Retinal pigment epithelial cell (primary cell): ENCODE measurements around the gene GRPR.
A peak's percentile ranks its signal among the peaks of the same experiment; 100 is the strongest.
"Not testable (repeated sequence)": the region's sequence is repeated elsewhere in the genome, so short reads cannot be mapped to it uniquely, and the experiment has no call there.

Experiments used
- DNase-seq: peaks from one replicate; pipeline ENCODE4 v3.0.0-alpha.2; 2010; ENCODE audit warnings: low read depth
- H3K4me3 ChIP-seq: 2 replicates; pipeline ENCODE4 v1.5.1; 2011; ENCODE audit warnings: mild to moderate bottlenecking, low read length, control low read depth, moderate library complexity
- TF ChIP-seq, protein P1 (sequence below): conservative IDR thresholded peaks from 2 replicates; pipeline ENCODE4 v1.5.1; 2011; ENCODE audit warnings: low read depth, low read length, control low read depth, inconsistent platforms

The GRPR gene

DNA sequence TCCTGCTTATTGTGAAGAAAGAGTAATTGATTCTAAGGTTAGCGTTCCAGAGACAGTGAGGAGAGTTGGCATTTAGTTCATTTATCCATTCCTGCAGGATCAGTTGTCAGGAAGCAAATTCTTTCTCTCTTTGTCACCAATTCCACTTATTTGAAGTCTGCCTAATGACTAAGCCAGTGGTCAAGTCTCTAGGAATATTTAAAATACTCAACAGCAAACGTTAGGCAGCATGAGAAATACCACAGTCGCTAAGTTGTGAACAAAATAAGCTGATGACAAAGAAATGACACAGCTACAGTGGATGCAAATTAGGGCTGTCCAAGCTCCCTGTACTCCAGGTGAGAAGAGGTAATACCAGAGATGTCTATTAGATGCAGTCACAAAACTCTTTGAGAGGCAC, 37.4 kb downstream of the GRPR start:
- H3K4me3 ChIP-seq: no peak overlapping the region
- TF ChIP-seq, protein P1, sequence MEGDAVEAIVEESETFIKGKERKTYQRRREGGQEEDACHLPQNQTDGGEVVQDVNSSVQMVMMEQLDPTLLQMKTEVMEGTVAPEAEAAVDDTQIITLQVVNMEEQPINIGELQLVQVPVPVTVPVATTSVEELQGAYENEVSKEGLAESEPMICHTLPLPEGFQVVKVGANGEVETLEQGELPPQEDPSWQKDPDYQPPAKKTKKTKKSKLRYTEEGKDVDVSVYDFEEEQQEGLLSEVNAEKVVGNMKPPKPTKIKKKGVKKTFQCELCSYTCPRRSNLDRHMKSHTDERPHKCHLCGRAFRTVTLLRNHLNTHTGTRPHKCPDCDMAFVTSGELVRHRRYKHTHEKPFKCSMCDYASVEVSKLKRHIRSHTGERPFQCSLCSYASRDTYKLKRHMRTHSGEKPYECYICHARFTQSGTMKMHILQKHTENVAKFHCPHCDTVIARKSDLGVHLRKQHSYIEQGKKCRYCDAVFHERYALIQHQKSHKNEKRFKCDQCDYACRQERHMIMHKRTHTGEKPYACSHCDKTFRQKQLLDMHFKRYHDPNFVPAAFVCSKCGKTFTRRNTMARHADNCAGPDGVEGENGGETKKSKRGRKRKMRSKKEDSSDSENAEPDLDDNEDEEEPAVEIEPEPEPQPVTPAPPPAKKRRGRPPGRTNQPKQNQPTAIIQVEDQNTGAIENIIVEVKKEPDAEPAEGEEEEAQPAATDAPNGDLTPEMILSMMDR: no peak
- DNase-seq: peak; percentile 43

- DNase-seq: not testable (repeated sequence)
Observed at GRCh38 chrX:16161173-16161572, 37.8 kb downstream of the GRPR start.

GRCh38 chrX:16162391-16162790, 39.0 kb downstream of the GRPR start:
- TF ChIP-seq, protein P1: no peak
- H3K4me3 ChIP-seq: no peak overlapping the region
- DNase-seq: no peak

More at GRCh38 chrX:16161173-16161572, 37.8 kb downstream of the GRPR start:
- not testable (repeated sequence) for H3K4me3 ChIP-seq

DNA sequence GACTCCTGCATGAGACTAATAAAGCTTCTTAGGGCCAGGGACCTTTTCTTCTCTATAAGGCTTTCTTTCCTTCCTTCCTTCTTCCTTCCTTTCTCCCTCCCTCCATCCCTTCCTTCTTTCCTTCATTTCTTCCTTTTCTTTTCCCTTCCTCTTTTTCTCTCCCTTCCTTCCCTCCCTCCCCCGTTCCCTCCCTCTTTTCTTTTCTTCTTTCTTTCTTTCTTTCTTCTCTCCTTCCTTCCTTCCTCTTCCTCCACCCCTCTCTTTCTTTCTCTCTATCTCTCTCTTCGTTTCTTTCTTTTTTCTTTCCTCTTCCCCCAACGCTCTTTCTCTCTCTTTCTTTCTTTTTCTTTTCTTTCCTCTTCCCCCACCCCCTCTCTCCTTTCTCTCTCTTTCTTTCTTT, 41.4 kb downstream of the GRPR start:
- DNase-seq: no peak
- H3K4me3 ChIP-seq: no peak overlapping the region
- TF ChIP-seq, protein P1: no peak

DNA sequence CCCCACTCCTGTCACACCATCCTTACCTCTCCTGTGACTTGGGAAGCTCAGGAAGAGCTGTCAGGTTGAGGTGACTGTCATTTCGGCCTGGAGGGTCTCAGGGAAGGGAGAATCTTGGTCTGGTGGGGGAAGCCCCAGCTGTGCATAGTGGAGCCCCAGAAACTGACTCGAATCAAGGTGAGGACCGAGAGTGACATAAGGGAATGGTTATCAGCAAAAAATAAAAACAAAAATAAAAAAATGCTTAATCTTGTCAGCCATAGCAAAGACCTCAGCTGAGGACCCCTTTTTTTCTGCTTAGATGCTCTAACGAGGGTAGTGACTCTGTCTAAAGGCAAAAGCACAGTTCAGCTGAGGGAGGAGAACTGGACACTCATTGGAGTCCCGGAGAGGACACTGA, 43.8 kb downstream of the GRPR start, which contains the start of gene MAGEB17:
Gene MAGEB17 (plus strand): TSS at position 301 of the 400 bp plus-strand sequence. CDS start 2,902 bp downstream, outside the sequence.
- H3K4me3 ChIP-seq: no peak within 1 kb of the TSS
- no peak for DNase-seq
- TF ChIP-seq, protein P1: no peak

DNA sequence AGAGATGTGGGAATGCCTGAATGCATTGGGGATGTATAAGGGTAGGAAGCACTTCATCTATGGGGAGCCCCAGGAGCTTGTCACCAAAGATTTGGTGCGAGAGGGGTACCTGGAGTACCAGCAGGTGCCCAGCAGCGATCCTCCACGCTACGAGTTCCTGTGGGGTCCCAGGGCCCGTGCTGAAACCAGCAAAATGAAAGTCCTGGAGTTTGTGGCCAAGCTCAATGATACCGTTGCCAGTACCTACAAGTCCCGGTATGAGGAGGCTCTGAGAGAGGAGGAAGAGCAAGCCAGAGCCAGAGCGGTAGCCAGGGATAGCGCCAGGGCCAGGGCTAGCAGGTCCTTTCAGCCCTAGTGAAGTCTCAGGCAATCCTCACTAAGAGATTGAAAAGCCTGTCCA, 47.7 kb downstream of the GRPR start:
- no peak overlapping the region for H3K4me3 ChIP-seq
- DNase-seq: no peak
- TF ChIP-seq, protein P1: no peak

DNA sequence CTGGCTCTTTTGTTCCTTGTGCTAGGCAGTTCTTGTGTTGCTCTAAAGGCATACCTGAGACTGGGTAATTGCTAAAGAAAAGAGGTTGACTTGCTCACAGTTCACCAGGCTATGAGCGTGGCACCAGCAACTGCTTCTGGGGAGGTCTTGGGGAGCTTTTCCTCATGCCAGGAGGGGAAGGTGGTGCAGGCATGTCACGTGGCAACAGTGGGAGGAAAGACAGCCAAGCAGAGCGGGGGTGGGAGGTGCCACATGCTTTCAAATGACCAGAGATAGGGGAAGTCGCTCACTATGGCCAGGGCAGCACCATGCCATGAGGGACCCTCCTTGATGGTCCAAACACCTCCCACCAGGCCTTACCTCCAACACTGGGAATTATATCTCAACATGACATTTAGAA, 48.6 kb downstream of the GRPR start:
- no peak for DNase-seq
- TF ChIP-seq, protein P1: no peak
- no peak overlapping the region for H3K4me3 ChIP-seq

GRCh38 chrX:16172391-16172790, 49.0 kb downstream of the GRPR start:
- no peak overlapping the region for H3K4me3 ChIP-seq
- DNase-seq: no peak
- TF ChIP-seq, protein P1: no peak
